GM18951 (cell line): ENCODE data around the gene CTNNBIP1.

Experiments
- POLR2A ChIP-seq: IDR thresholded peaks from 4 replicates; pipeline ENCODE4 v1.6.1; 2011; ENCODE audit warnings: mild to moderate bottlenecking; ENCODE audit not compliant: insufficient read length, insufficient read depth; ENCODE audit errors: extremely low read depth
- in situ Hi-C: fragments of 300-500 bp; cut with MboI; formaldehyde crosslinking; loops from one replicate; pipeline ENCODE4 v1.12.0; 2022; ENCODE audit warnings: low sequenced_read_pairs, mixed read lengths, inconsistent platforms; ENCODE audit not compliant: unreplicated experiment

Gene CTNNBIP1

GRCh38 chr1:9871021-9871420 lies 39.0 kb downstream of the CTNNBIP1 start:
- TF ChIP-seq POLR2A, result no peak
- in situ Hi-C loops, result loop anchor here (5.0 to 25.0 kb wide), 2 partner anchors 89 to 259 kb away; no protein-coding TSS in a partner anchor

- no peak for TF ChIP-seq POLR2A
- in situ Hi-C loops, result loop anchor here (5.0 to 25.0 kb wide), 2 partner anchors 88 to 258 kb away; no protein-coding TSS in a partner anchor
Observed at GRCh38 chr1:9870572-9870971, 39.5 kb downstream of the CTNNBIP1 start.

- no peak for TF ChIP-seq POLR2A
- in situ Hi-C loops, result loop anchor here (5.0 to 25.0 kb wide), 2 partner anchors 88 to 258 kb away; no protein-coding TSS in a partner anchor
Observed at GRCh38 chr1:9869831-9870251, 40.2 kb downstream of the CTNNBIP1 start.

GRCh38 chr1:9868244-9868590 lies 41.9 kb downstream of the CTNNBIP1 start:
- in situ Hi-C loops, result loop anchor here (25.0 kb wide), 1 partner anchor 256 kb away; no protein-coding TSS in a partner anchor
- TF ChIP-seq POLR2A, result no peak

GRCh38 chr1:9867408-9868243 lies 42.4 kb downstream of the CTNNBIP1 start:
- no peak for TF ChIP-seq POLR2A
- in situ Hi-C loops, result loop anchor here (25.0 kb wide), 1 partner anchor 255 kb away; no protein-coding TSS in a partner anchor

- no peak for TF ChIP-seq POLR2A
Observed at GRCh38 chr1:9866836-9867235, 43.2 kb downstream of the CTNNBIP1 start.

GRCh38 chr1:9865724-9866123 lies 44.3 kb downstream of the CTNNBIP1 start:
- TF ChIP-seq POLR2A, result no peak
- in situ Hi-C loops, result loop anchor here (25.0 kb wide), 1 partner anchor 253 kb away; no protein-coding TSS in a partner anchor

More at GRCh38 chr1:9866836-9867235, 43.2 kb downstream of the CTNNBIP1 start:
- in situ Hi-C loops, result loop anchor here (25.0 kb wide), 1 partner anchor 255 kb away; no protein-coding TSS in a partner anchor

- no peak for TF ChIP-seq POLR2A
- in situ Hi-C loops, result loop anchor here (25.0 kb wide), 1 partner anchor 251 kb away; no protein-coding TSS in a partner anchor
Observed at GRCh38 chr1:9863371-9863770, 46.7 kb downstream of the CTNNBIP1 start.

GRCh38 chr1:9861360-9861759 lies 48.7 kb downstream of the CTNNBIP1 start:
- in situ Hi-C loops, result loop anchor here (25.0 kb wide), 1 partner anchor 249 kb away; no protein-coding TSS in a partner anchor
- no peak for TF ChIP-seq POLR2A

GRCh38 chr1:9860887-9861286 lies 49.2 kb downstream of the CTNNBIP1 start:
- in situ Hi-C loops, result loop anchor here (25.0 kb wide), 1 partner anchor 249 kb away; no protein-coding TSS in a partner anchor
- no peak for TF ChIP-seq POLR2A

GRCh38 chr1:9859281-9860014 lies 50.6 kb downstream of the CTNNBIP1 start:
- in situ Hi-C loops, result loop anchor here (25.0 kb wide), 1 partner anchor 247 kb away; no protein-coding TSS in a partner anchor
- no peak for TF ChIP-seq POLR2A

- no peak for TF ChIP-seq POLR2A
- in situ Hi-C loops, result loop anchor here (25.0 kb wide), 1 partner anchor 246 kb away; no protein-coding TSS in a partner anchor
Observed at GRCh38 chr1:9858293-9859035, 51.6 kb downstream of the CTNNBIP1 start.

- TF ChIP-seq POLR2A, result no peak
- in situ Hi-C loops, result loop anchor here (25.0 kb wide), 1 partner anchor 243 kb away; no protein-coding TSS in a partner anchor
Observed at GRCh38 chr1:9855186-9855585, 54.9 kb downstream of the CTNNBIP1 start.

GRCh38 chr1:9853249-9853595 lies 56.8 kb downstream of the CTNNBIP1 start:
- TF ChIP-seq POLR2A, result no peak
- in situ Hi-C loops, result loop anchor here (25.0 kb wide), 1 partner anchor 241 kb away; no protein-coding TSS in a partner anchor
